ENCODE measurements around the gene RHBDF1.
A peak's percentile ranks its signal among the peaks of the same experiment; 100 is the strongest.
"Not testable (repeated sequence)": the region's sequence is repeated elsewhere in the genome, so short reads cannot be mapped to it uniquely, and the experiment has no call there.

The RHBDF1 gene

GRCh38 chr16:34648-34987, 37.8 kb downstream of the RHBDF1 start:
- no peak overlapping the region for H3K4me3 ChIP-seq (ENCODE audit: low read length)
- no peak for TF ChIP-seq CTCF (IDR thresholded peaks at IDR 0.05; ENCODE audit: insufficient read depth, low read depth, low read length, missing control alignments)
- no peak for DNase-seq (ENCODE audit: low read depth)

GRCh38 chr16:33877-34647, 38.4 kb downstream of the RHBDF1 start:
- H3K4me3 ChIP-seq (ENCODE audit: low read length): no peak overlapping the region
- TF ChIP-seq CTCF (IDR thresholded peaks at IDR 0.05; ENCODE audit: insufficient read depth, low read depth, low read length, missing control alignments): no peak
- DNase-seq (ENCODE audit: low read depth): no peak

GRCh38 chr16:33154-33876, 39.1 kb downstream of the RHBDF1 start:
- DNase-seq (ENCODE audit: low read depth); H3K4me3 ChIP-seq (ENCODE audit: low read length): not testable (repeated sequence)

GRCh38 chr16:30627-31026, 41.8 kb downstream of the RHBDF1 start:
- not testable (repeated sequence) for DNase-seq (ENCODE audit: low read depth); H3K4me3 ChIP-seq (ENCODE audit: low read length)

- not testable (repeated sequence) for DNase-seq (ENCODE audit: low read depth); H3K4me3 ChIP-seq (ENCODE audit: low read length)
These were observed 46.5 kb downstream of the RHBDF1 start for GRCh38 chr16:25926-26348.

GRCh38 chr16:24151-24550, 48.3 kb downstream of the RHBDF1 start:
- H3K4me3 ChIP-seq (ENCODE audit: low read length); DNase-seq (ENCODE audit: low read depth): not testable (repeated sequence)

- H3K4me3 ChIP-seq (ENCODE audit: low read length); DNase-seq (ENCODE audit: low read depth): not testable (repeated sequence)
These were observed 51.5 kb downstream of the RHBDF1 start for GRCh38 chr16:20886-21285.

GRCh38 chr16:17062-17765, 55.2 kb downstream of the RHBDF1 start:
- not testable (repeated sequence) for DNase-seq (ENCODE audit: low read depth); H3K4me3 ChIP-seq (ENCODE audit: low read length)

- not testable (repeated sequence) for H3K4me3 ChIP-seq (ENCODE audit: low read length); DNase-seq (ENCODE audit: low read depth)
- peak; percentile 40 for TF ChIP-seq CTCF (IDR thresholded peaks at IDR 0.05; ENCODE audit: insufficient read depth, low read depth, low read length, missing control alignments)
These were observed 61.7 kb downstream of the RHBDF1 start for GRCh38 chr16:10772-11171.

- no peak for DNase-seq (ENCODE audit: low read depth)
- TF ChIP-seq CTCF (IDR thresholded peaks at IDR 0.05; ENCODE audit: insufficient read depth, low read depth, low read length, missing control alignments): no peak
- H3K4me3 ChIP-seq (ENCODE audit: low read length): peak overlapping the region; percentile 35
These were observed 62.3 kb downstream of the RHBDF1 start for GRCh38 chr16:9903-10665.
